SU-DHL-6 (cell line): ENCODE data around the gene SSNA1.

Experiments used
- H2AFZ ChIP-seq: fragments of 200-600 bp; sonication (generic); 2 replicates; pipeline ENCODE4 v1.6.1; 2014; ENCODE audit warnings: low read depth, mild to moderate bottlenecking, moderate library complexity, mixed read lengths, antibody characterized with exemption, low read length; ENCODE audit not compliant: severe bottlenecking
- H3F3A ChIP-seq: fragments of 200-600 bp; shearing (Covaris generic); 2 replicates; pipeline ENCODE4 v1.6.0; 2016; ENCODE audit warnings: antibody characterized with exemption, mild to moderate bottlenecking; ENCODE audit not compliant: insufficient read depth
- H3K27ac ChIP-seq: fragments of 200-600 bp; sonication (generic); 2 replicates; pipeline ENCODE4 v1.5.1; 2016; ENCODE audit warnings: low read depth, mild to moderate bottlenecking, low read length, moderate library complexity, mixed read lengths
- H3K27me3 ChIP-seq: fragments of 200-600 bp; sonication (generic), shearing (Covaris generic); 2 replicates; pipeline ENCODE4 v1.6.0; 2014; ENCODE audit warnings: mild to moderate bottlenecking, low read length
- H3K36me3 ChIP-seq: fragments of 200-600 bp; sonication (generic); 2 replicates; pipeline ENCODE4 v1.6.1; 2014; ENCODE audit warnings: mild to moderate bottlenecking, low read length, mixed read lengths
- H3K4me2 ChIP-seq: fragments of 300-600, 200-600 bp; shearing (Covaris generic), sonication (generic); 2 replicates; pipeline ENCODE4 v1.6.0; 2014; ENCODE audit warnings: low read length, low read depth, mild to moderate bottlenecking; ENCODE audit not compliant: poor library complexity, severe bottlenecking
- H3K4me3 ChIP-seq: fragments of 200-600 bp; sonication (generic); 2 replicates; pipeline ENCODE4 v1.5.1; 2014; ENCODE audit warnings: antibody characterized with exemption, low read length, mild to moderate bottlenecking, mixed read lengths; ENCODE audit not compliant: insufficient read depth, poor library complexity, severe bottlenecking
- H3K79me2 ChIP-seq: fragments of 200-600 bp; sonication (generic); 2 replicates; pipeline ENCODE4 v1.6.1; 2014; ENCODE audit warnings: mild to moderate bottlenecking, low read length, moderate library complexity; ENCODE audit not compliant: insufficient read depth
- H3K9ac ChIP-seq: fragments of 200-600 bp; sonication (generic); 2 replicates; pipeline ENCODE4 v1.7.0; 2014; ENCODE audit warnings: mild to moderate bottlenecking, low read length
- H3K9me2 ChIP-seq: fragments of 200-600 bp; sonication (generic); replicated peaks from 2 replicates; pipeline ENCODE4 v1.6.1; 2014; ENCODE audit warnings: low read length; ENCODE audit not compliant: insufficient read depth
- H3K9me3 ChIP-seq: fragments of 200-600 bp; sonication (generic); 2 replicates; pipeline ENCODE4 v1.6.1; 2014; ENCODE audit warnings: low read length, mixed read lengths; ENCODE audit not compliant: insufficient read depth
- H4K20me1 ChIP-seq: fragments of 200-600 bp; sonication (generic); 2 replicates; pipeline ENCODE4 v1.6.1; 2014; ENCODE audit warnings: low read depth, mild to moderate bottlenecking, antibody characterized with exemption, low read length, moderate library complexity, mixed read lengths
- CTCF ChIP-seq: fragments of 200-600 bp; sonication (generic); IDR thresholded peaks from one replicate; pipeline ENCODE4 v1.5.1; 2017; ENCODE audit warnings: antibody characterized with exemption, mild to moderate bottlenecking, low read length, moderate library complexity; ENCODE audit not compliant: insufficient read depth, poor library complexity, severe bottlenecking
- EZH2phosphoT487 ChIP-seq: fragments of 200-600 bp; sonication (generic), shearing (Covaris generic); conservative IDR thresholded peaks from 2 replicates; pipeline ENCODE4 v1.6.1; 2018; ENCODE audit warnings: mild to moderate bottlenecking, antibody characterized with exemption, low read length, moderate library complexity, mixed read lengths

The SSNA1 gene

GRCh38 chr9:137160054-137160425 lies 28.4 kb upstream of the SSNA1 start:
- no peaks in the 10 kb centered on the region for H3K27me3 ChIP-seq
- no peaks in the 10 kb centered on the region for H4K20me1 ChIP-seq
- H2AFZ ChIP-seq: no peak overlapping the region
- H3F3A ChIP-seq: no peaks in the 10 kb centered on the region
- H3K36me3 ChIP-seq: no peaks in the 10 kb centered on the region
- no peaks in the 10 kb centered on the region for H3K9me2 ChIP-seq
- H3K4me2 ChIP-seq: no peak overlapping the region
- no peak for TF ChIP-seq EZH2phosphoT487
- no peak for TF ChIP-seq CTCF
- H3K79me2 ChIP-seq: no peaks in the 10 kb centered on the region
- H3K9ac ChIP-seq: no peak overlapping the region
- no peaks in the 10 kb centered on the region for H3K9me3 ChIP-seq
- no peak overlapping the region for H3K27ac ChIP-seq
- H3K4me3 ChIP-seq: no peak overlapping the region

DNA sequence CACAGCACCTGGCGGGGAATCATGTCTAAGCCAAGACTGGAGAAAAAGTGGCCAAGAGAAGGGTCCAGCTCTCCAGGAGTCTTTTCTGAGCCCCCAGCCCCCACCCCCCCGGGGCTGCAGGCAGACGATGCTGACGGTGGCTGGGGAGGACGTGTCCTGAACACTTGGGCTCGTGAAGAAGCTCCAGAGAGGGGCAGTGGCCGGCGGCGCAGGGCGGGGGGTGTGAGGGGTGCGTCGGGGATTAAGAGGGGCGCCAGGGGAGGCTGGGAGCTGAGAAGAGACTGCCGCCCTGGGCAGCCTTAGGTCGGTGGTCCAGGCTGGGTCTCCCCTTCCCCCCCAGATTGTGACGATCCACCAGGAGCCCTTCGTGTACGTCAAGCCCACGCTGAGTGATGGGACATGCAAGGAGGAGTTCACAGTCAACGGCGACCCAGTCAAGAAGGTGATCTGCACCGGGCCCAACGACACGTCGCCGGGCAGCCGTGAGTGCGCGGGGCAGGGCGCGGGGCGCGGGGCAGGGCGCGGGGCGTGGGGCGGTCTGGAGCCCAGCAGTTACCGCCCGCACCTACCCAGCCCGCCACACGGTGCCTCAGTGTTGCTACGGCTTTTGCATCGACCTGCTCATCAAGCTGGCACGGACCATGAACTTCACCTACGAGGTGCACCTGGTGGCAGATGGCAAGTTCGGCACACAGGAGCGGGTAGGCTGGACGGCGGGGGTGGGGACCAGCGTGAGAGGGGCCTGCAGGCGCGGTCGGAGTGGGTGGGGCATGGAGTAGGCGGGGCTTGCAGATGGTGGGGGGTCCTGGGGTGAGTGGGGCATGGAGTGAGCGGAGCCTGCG lies 27.5 kb upstream of the SSNA1 start:
- Histone ChIP-seq H2AFZ (no peak overlapping the region), H3K27me3 (no peaks in the 10 kb centered on the region), H3K4me2 (no peak overlapping the region), H3K27ac (no peak overlapping the region), H3K9me3 (no peaks in the 10 kb centered on the region), H4K20me1 (no peaks in the 10 kb centered on the region), H3K36me3 (no peaks in the 10 kb centered on the region), H3K9ac (no peak overlapping the region), H3K79me2 (no peaks in the 10 kb centered on the region), H3K9me2 (no peaks in the 10 kb centered on the region), H3K4me3 (no peak overlapping the region), H3F3A (no peaks in the 10 kb centered on the region)
- no peak for TF ChIP-seq EZH2phosphoT487
- TF ChIP-seq CTCF: no peak

DNA sequence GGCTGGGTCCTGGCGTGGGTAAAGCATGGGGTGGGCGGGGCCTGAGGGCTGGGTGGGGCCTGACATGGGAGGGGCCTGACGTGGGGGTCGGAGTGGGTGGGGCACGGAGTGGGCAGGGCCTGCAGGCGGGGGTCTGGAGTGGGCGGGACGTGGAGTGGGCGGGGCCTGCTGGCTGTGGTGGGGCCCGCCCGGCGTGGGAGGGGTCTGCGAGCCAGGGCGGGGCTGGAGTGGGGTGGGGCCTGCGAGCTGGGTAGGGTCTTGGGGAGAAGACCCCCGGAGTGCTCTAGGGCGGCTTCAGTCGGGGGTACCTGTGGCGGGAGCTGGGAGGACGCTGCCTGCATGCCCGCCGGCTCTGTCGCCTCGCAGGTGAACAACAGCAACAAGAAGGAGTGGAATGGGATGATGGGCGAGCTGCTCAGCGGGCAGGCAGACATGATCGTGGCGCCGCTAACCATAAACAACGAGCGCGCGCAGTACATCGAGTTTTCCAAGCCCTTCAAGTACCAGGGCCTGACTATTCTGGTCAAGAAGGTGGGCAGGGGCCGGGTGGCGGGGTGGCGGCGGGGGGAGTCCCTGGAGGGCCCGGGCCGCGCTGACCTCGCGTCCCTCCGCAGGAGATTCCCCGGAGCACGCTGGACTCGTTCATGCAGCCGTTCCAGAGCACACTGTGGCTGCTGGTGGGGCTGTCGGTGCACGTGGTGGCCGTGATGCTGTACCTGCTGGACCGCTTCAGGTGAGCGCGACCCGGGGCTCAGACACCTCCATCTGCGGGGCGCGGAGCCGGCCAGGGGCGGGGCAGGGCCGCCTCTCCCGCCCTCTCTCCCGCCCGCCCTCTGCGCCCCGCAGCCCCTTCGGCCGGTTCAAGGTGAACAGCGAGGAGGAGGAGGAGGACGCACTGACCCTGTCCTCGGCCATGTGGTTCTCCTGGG lies 26.7 kb upstream of the SSNA1 start:
- Histone ChIP-seq H3K27me3 (no peaks in the 10 kb centered on the region), H3K79me2 (no peaks in the 10 kb centered on the region), H3K9me2 (no peaks in the 10 kb centered on the region), H3K9me3 (no peaks in the 10 kb centered on the region), H3F3A (no peaks in the 10 kb centered on the region), H2AFZ (no peak overlapping the region), H3K27ac (no peak overlapping the region), H3K36me3 (no peaks in the 10 kb centered on the region), H4K20me1 (no peaks in the 10 kb centered on the region), H3K9ac (no peak overlapping the region), H3K4me3 (no peak overlapping the region), H3K4me2 (no peak overlapping the region)
- no peak for TF ChIP-seq EZH2phosphoT487
- no peak for TF ChIP-seq CTCF
